Peyer's patch (tissue), 4 donors: Measurements from ENCODE around the gene SAMD10. TPM values are rescaled to one million over a fixed set of nuclear protein-coding genes. Genes with fewer than 3 reads are reported as not detected.

Experiments
- DNase-seq, 3 donors: peaks; one replicate each; pipeline ENCODE4 v3.0.0-alpha.2; 2017 to 2019
- H3K27ac ChIP-seq, 4 donors: fragments of 200-600 bp; sonication (generic); one replicate each; pipeline ENCODE4 v1.5.1; 2016 to 2019
- H3K27me3 ChIP-seq, 2 donors: fragments of 200-600 bp; sonication (generic); one replicate each; pipeline ENCODE4 v1.5.1; 2019
- H3K36me3 ChIP-seq, 3 donors: fragments of 200-600 bp; sonication (generic); one replicate each; pipeline ENCODE4 v1.5.1; 2016 to 2019
- H3K4me1 ChIP-seq, 4 donors: fragments of 200-600 bp; sonication (generic); one replicate each; pipeline ENCODE4 v1.5.1; 2016 to 2019
- H3K4me3 ChIP-seq, 4 donors: fragments of 200-600 bp; sonication (generic); 1 replicate in 3 of 4; 2 replicates in 1 of 4; pipeline ENCODE4 v1.5.1; 2016 to 2019; ENCODE audit warnings: mild to moderate bottlenecking in 1 of 4
- H3K9me3 ChIP-seq, 4 donors: fragments of 200-600 bp; sonication (generic); one replicate each; pipeline ENCODE4 v1.5.1; 2016 to 2019; ENCODE audit warnings: mild to moderate bottlenecking in 1 of 4
- POLR2A ChIP-seq, 2 donors: fragments of 450-650 bp; IDR thresholded peaks; one replicate each; pipeline ENCODE4 v1.5.1; 2017; ENCODE audit warnings: antibody characterized with exemption in 2 of 2, mild to moderate bottlenecking in 2 of 2, moderate library complexity in 2 of 2
- total RNA-seq, 4 donors: library from RNA; depleted of rRNA; stranded (reverse); fragments of >200 nt; gene quantifications; one replicate each; pipeline ENCODE4 v1.1.0, GENCODE V29; 2016
- TF ChIP-seq, protein P1 (sequence below), 6 experiments: fragments of 450-650 bp in 4 of 6; fragments of 200-600 bp in 2 of 6; sonication (generic) in 1 of 6; IDR thresholded peaks; one replicate each; pipeline ENCODE4 v1.5.1; 2017 to 2019; ENCODE audit warnings: antibody characterized with exemption in 6 of 6, mild to moderate bottlenecking in 3 of 6, moderate library complexity in 1 of 6

Gene SAMD10
- total RNA-seq, 4 donors from 2014 or later, result 1.7 to 14.3 (median 11.1) TPM

- Histone ChIP-seq H3K9me3 (no peaks in the 10 kb centered on the region), H3K4me3 (no peak overlapping the region), H3K27ac (peak overlapping the region in 3 of 4 donors; percentile 34 to 88 (median 58)), H3K27me3 (no peaks in the 10 kb centered on the region), H3K4me1 (peaks cover 0 to 16% (median 8%) of the 10 kb centered on the region in 4 donors), H3K36me3 (peaks cover 0 to 78% (median 0%) of the 10 kb centered on the region in 3 donors)
- TF ChIP-seq POLR2A (IDR thresholded peaks at IDR 0.05), result no peak
- TF ChIP-seq, protein P1, sequence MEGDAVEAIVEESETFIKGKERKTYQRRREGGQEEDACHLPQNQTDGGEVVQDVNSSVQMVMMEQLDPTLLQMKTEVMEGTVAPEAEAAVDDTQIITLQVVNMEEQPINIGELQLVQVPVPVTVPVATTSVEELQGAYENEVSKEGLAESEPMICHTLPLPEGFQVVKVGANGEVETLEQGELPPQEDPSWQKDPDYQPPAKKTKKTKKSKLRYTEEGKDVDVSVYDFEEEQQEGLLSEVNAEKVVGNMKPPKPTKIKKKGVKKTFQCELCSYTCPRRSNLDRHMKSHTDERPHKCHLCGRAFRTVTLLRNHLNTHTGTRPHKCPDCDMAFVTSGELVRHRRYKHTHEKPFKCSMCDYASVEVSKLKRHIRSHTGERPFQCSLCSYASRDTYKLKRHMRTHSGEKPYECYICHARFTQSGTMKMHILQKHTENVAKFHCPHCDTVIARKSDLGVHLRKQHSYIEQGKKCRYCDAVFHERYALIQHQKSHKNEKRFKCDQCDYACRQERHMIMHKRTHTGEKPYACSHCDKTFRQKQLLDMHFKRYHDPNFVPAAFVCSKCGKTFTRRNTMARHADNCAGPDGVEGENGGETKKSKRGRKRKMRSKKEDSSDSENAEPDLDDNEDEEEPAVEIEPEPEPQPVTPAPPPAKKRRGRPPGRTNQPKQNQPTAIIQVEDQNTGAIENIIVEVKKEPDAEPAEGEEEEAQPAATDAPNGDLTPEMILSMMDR (IDR thresholded peaks at IDR 0.05), result no peak
- DNase-seq, result peak in 1 of 3 donors; percentile 45
Measured at GRCh38 chr20:63942969-63943807, 36.3 kb downstream of the SAMD10 start.

- DNase-seq, result peak in 1 of 3 donors; percentile 71
- TF ChIP-seq, protein P1 (IDR thresholded peaks at IDR 0.05), result no peak
- no peak for TF ChIP-seq POLR2A (IDR thresholded peaks at IDR 0.05)
- Histone ChIP-seq H3K36me3 (peaks cover 0 to 81% (median 0%) of the 10 kb centered on the region in 3 donors), H3K9me3 (no peaks in the 10 kb centered on the region), H3K27ac (peak overlapping the region in 3 of 4 donors; percentile 34 to 88 (median 58)), H3K4me1 (peaks cover 0 to 8% (median 1%) of the 10 kb centered on the region in 4 donors), H3K27me3 (no peaks in the 10 kb centered on the region), H3K4me3 (no peak overlapping the region)
Measured at GRCh38 chr20:63942250-63942951, 37.0 kb downstream of the SAMD10 start.

DNA sequence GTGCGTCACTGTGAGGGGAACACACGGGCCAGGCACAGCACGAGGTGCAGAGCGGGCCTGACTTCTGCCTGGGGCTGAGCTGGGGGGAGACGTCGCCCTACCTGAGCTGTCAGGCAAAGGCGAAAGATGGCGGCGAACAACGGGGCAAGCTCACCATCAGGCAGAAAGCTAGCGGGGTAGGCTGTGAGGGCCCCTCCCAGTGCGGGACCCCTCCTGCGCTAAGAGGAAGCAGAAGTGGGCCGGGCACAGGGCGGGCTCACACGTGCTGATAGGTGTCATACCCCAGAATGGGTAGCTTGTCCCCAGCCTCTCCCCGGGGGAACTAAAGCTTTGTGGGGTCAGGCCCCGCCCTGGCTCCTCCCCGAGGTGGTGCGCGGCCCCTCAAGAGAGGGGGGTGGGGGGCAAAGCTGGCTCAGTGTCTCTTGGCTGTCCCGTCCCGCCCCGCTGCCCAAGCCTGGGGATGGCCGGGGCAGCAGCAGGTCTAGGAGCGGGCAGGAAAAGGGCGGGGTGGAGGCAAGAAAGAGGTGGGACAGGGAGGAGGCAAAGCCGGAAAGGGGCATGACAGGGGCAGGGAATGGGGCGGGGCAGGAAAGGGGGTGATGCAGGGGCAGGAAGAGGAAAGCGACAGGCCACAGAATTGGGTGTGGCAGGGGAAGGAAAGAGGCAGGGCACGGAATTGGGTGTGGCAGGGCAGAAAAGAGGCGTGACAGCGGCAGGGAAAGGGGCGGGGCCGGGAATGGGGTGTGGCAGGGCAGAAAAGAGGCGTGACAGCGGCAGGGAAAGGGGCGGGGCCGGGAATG, 38.0 kb downstream of the SAMD10 start:
- H3K9me3 ChIP-seq, result no peaks in the 10 kb centered on the region
- TF ChIP-seq, protein P1 (IDR thresholded peaks at IDR 0.05), result no peak
- TF ChIP-seq POLR2A (IDR thresholded peaks at IDR 0.05), result no peak
- peak in 2 of 3 donors; percentile 70 to 80 for DNase-seq
- H3K27me3 ChIP-seq, result no peaks in the 10 kb centered on the region
- H3K36me3 ChIP-seq, result peaks cover 0 to 82% (median 0%) of the 10 kb centered on the region in 3 donors
- no peak overlapping the region for H3K4me3 ChIP-seq
- H3K27ac ChIP-seq, result peak overlapping the region; percentile 32 to 82 (median 50)
- peaks cover 0 to 4% (median 0%) of the 10 kb centered on the region in 4 donors for H3K4me1 ChIP-seq

- no peaks in the 10 kb centered on the region for H3K27me3 ChIP-seq
- no peaks in the 10 kb centered on the region for H3K9me3 ChIP-seq
- H3K27ac ChIP-seq, result peak overlapping the region in 3 of 4 donors; percentile 32 to 82 (median 43)
- H3K36me3 ChIP-seq, result peaks cover 0 to 82% (median 0%) of the 10 kb centered on the region in 3 donors
- H3K4me3 ChIP-seq, result no peak overlapping the region
- H3K4me1 ChIP-seq, result peaks cover 0 to 4% (median 0%) of the 10 kb centered on the region in 4 donors
- TF ChIP-seq POLR2A (IDR thresholded peaks at IDR 0.05), result no peak
- TF ChIP-seq, protein P1 (IDR thresholded peaks at IDR 0.05), result no peak
- peak in 1 of 3 donors; percentile 47 for DNase-seq
Measured at GRCh38 chr20:63940472-63941266, 38.8 kb downstream of the SAMD10 start.
